Esophagus muscularis mucosa (tissue), 4 donors: Measurements from ENCODE around the gene KCNMB2.

Experiments
- EP300 ChIP-seq: sonication (generic); formaldehyde crosslinking; IDR thresholded peaks from one replicate; pipeline ENCODE4 v1.6.1; 2017; ENCODE audit warnings: antibody characterized with exemption
- POLR2A ChIP-seq: fragments of 450-650 bp; IDR thresholded peaks from one replicate; pipeline ENCODE4 v1.6.1; 2017; ENCODE audit warnings: antibody characterized with exemption, moderate library complexity, mild to moderate bottlenecking, low read depth
- TF ChIP-seq, protein P1 (sequence below), 3 experiments: fragments of 200-600 bp in 2 of 3; fragments of 450-650 bp in 1 of 3; sonication (generic) in 2 of 3; IDR thresholded peaks; one replicate each; pipeline ENCODE4 v1.5.1; 2017 to 2019; ENCODE audit warnings: antibody characterized with exemption in 3 of 3, mild to moderate bottlenecking in 2 of 3, moderate library complexity in 1 of 3

DNA sequence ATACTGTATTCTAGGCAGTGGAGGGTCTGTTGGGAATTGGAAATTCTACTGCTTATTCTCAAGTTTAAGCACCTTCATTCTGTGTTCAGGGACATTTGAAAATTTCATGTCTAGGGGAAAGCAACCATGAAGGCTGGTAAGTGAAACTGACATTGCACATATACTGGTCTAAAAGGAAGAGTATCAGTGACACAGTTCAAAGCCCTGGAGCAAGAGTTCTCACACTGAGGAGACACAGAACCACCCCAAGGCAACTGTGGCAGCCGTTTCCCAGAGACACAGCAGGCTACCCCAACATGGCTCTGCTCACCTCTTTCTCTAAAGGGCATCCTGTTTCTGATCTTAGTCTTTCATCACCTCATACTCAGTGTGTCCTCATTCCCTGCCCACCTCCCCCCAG, 67.5 kb downstream of the KCNMB2 start:
- TF ChIP-seq, protein P1, sequence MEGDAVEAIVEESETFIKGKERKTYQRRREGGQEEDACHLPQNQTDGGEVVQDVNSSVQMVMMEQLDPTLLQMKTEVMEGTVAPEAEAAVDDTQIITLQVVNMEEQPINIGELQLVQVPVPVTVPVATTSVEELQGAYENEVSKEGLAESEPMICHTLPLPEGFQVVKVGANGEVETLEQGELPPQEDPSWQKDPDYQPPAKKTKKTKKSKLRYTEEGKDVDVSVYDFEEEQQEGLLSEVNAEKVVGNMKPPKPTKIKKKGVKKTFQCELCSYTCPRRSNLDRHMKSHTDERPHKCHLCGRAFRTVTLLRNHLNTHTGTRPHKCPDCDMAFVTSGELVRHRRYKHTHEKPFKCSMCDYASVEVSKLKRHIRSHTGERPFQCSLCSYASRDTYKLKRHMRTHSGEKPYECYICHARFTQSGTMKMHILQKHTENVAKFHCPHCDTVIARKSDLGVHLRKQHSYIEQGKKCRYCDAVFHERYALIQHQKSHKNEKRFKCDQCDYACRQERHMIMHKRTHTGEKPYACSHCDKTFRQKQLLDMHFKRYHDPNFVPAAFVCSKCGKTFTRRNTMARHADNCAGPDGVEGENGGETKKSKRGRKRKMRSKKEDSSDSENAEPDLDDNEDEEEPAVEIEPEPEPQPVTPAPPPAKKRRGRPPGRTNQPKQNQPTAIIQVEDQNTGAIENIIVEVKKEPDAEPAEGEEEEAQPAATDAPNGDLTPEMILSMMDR (IDR thresholded peaks at IDR 0.05): no peak
- TF ChIP-seq EP300 (no peak), POLR2A (no peak)
